ENCODE measurements around the gene SPESP1.

Gene SPESP1

DNA sequence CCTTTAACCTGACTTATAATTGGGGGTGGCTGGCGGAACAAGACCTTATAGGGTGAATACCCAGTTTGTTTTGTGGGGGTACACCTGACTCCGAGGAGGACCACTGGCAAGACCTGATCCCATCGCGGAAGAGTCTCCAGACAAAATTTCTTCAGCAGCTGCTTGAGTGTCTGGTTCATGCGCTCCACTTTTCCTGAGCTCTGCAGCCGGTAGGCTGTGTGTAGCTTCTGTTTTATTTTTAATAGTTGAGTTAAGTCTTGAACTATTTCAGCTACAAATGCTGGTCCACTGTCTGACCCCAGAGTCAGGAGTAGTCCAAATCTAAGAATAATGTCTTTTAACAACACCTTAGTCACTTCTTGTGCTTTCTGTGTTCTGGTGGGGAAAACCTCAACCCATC lies 63.0 kb downstream of the SPESP1 start:
- DNase-seq, result no peak

- no peak for DNase-seq
Observed at GRCh38 chr15:68994149-68994548, 63.8 kb downstream of the SPESP1 start.

- no peak for DNase-seq
Observed at GRCh38 chr15:68994981-68995761, 64.8 kb downstream of the SPESP1 start.

Measured in hematopoietic multipotent progenitor cell treated with erythropoietin and hydrocortisone succinate and interleukin-3 and kit ligand, for 6 days (in vitro differentiated cells).